K562 (cell line): ENCODE measurements around the gene TMED6. TPM values are rescaled to one million over a fixed set of nuclear protein-coding genes. Genes with fewer than 3 reads are reported as not detected.

Source experiments
- ARID1B ChIP-seq: fragments of 450-650 bp; IDR thresholded peaks from 2 replicates; pipeline ENCODE4 v1.6.1; 2016; ENCODE audit warnings: antibody characterized with exemption, mild to moderate bottlenecking, inconsistent platforms
- CBFA2T2 ChIP-seq: fragments of 450-650 bp; conservative IDR thresholded peaks from 2 replicates; pipeline ENCODE4 v1.6.1; 2017; ENCODE audit warnings: mild to moderate bottlenecking
- CBFA2T3 ChIP-seq: fragments of 450-650 bp; IDR thresholded peaks from 2 replicates; pipeline ENCODE4 v1.6.1; 2017
- CCNT2 ChIP-seq: IDR thresholded peaks from 2 replicates; pipeline ENCODE4 v1.6.1; 2011; ENCODE audit warnings: borderline replicate concordance, low read depth, mild to moderate bottlenecking, moderate library complexity, mixed read lengths, low read length; ENCODE audit not compliant: insufficient read length; ENCODE audit errors: extremely low read depth
- DPF2 ChIP-seq: fragments of 450-650 bp; IDR thresholded peaks from 2 replicates; pipeline ENCODE4 v1.6.1; 2016
- FOS ChIP-seq: IDR thresholded peaks from 3 replicates; pipeline ENCODE4 v1.6.1; 2011; ENCODE audit not compliant: insufficient read length; ENCODE audit errors: extremely low read depth
- GATA2 ChIP-seq: sonication (generic); formaldehyde crosslinking; IDR thresholded peaks from 2 replicates; pipeline ENCODE4 v1.4.0; 2020; ENCODE audit warnings: mild to moderate bottlenecking, missing genetic modification reagents
- GMEB1 ChIP-seq: fragments of 250-450 bp; sonication (Bioruptor Pico); IDR thresholded peaks from 2 replicates; pipeline ENCODE4 v1.4.0; 2020; ENCODE audit warnings: mild to moderate bottlenecking
- HNRNPUL1 ChIP-seq: fragments of 200-400 bp; formaldehyde crosslinking; IDR thresholded peaks from 2 replicates; pipeline ENCODE4 v1.6.1; 2017; ENCODE audit warnings: low read length
- KDM4B ChIP-seq, 2 experiments: fragments of 450-650 bp in 1 of 2; sonication (generic) in 1 of 2; IDR thresholded peaks; 2 replicates each; pipeline ENCODE4 v1.6.1; 2016 to 2017; ENCODE audit warnings: borderline replicate concordance in 2 of 2, antibody characterized with exemption in 1 of 2, low read depth in 1 of 2, mild to moderate bottlenecking in 1 of 2
- MEIS2 ChIP-seq: fragments of 450-650 bp; IDR thresholded peaks from 2 replicates; pipeline ENCODE4 v1.6.1; 2014; ENCODE audit warnings: mild to moderate bottlenecking; ENCODE audit not compliant: partially characterized antibody
- MNT ChIP-seq, 2 experiments: fragments of 450-650 bp; conservative IDR thresholded peaks; 2 replicates each; pipeline ENCODE4 v1.6.1; 2017; ENCODE audit warnings: mild to moderate bottlenecking in 2 of 2, moderate library complexity in 2 of 2
- NCOR1 ChIP-seq: fragments of 450-650 bp; IDR thresholded peaks from 2 replicates; pipeline ENCODE4 v1.6.1; 2016; ENCODE audit warnings: mild to moderate bottlenecking, moderate library complexity
- NFRKB ChIP-seq: fragments of 450-650 bp; IDR thresholded peaks from 2 replicates; pipeline ENCODE4 v1.6.1; 2016; ENCODE audit warnings: low read depth
- PBX2 ChIP-seq, 2 experiments: IDR thresholded peaks in 1 of 2; conservative IDR thresholded peaks in 1 of 2; 2 replicates each; pipeline ENCODE4 v1.6.1; 2016; ENCODE audit warnings: low read depth in 2 of 2, mild to moderate bottlenecking in 1 of 2, missing compliant biosample characterization in 1 of 2, missing genetic modification characterization in 1 of 2, moderate library complexity in 1 of 2
- SMAD4 ChIP-seq: fragments of 250-450 bp; sonication (Bioruptor Pico); conservative IDR thresholded peaks from 2 replicates; pipeline ENCODE4 v1.8.0; 2021; ENCODE audit warnings: inconsistent platforms, mild to moderate bottlenecking, moderate library complexity
- YY1 ChIP-seq, 3 experiments: IDR thresholded peaks; 2 replicates each; pipeline ENCODE4 v1.6.1; 2011; ENCODE audit warnings: low read length in 2 of 3, mild to moderate bottlenecking in 2 of 3, moderate library complexity in 2 of 3, borderline replicate concordance in 1 of 3, control low read depth in 1 of 3, low read depth in 1 of 3; ENCODE audit not compliant: insufficient read depth in 3 of 3, insufficient replicate concordance in 2 of 3, control insufficient read depth in 1 of 3, insufficient read length in 1 of 3; ENCODE audit errors: extremely low read depth in 1 of 3
- ZBTB49 ChIP-seq: sonication (generic); formaldehyde crosslinking; IDR thresholded peaks from 2 replicates; pipeline ENCODE4 v1.8.0; 2022; ENCODE audit warnings: missing genetic modification reagents, mild to moderate bottlenecking, borderline replicate concordance
- polyA plus RNA-seq, 8 experiments: library from polyadenylated mRNA; depleted of rRNA in 4 of 8; stranded (reverse) in 5 of 8; unstranded in 3 of 8; fragments of >200 nt; fragmentation: Nextera tagmentation in 2 of 8; fragmentation: Illumina TruSeq in 1 of 8; extraction: Ambion mirVana in 2 of 8; extraction: Trizol in 1 of 8; gene quantifications; 2 replicates each; pipeline versions ENCODE4 v1.2.1 to v1.2.3, GENCODE V29; 2011 to 2014; ENCODE audit warnings: inconsistent platforms in 1 of 8, missing spikeins in 1 of 8
- total RNA-seq, 7 experiments: library from RNA; depleted of rRNA in 6 of 7; stranded (reverse); fragments of >200 nt in 6 of 7; fragmentation: Illumina TruSeq in 2 of 7; extraction: Trizol in 2 of 7; gene quantifications; 2 replicates each; pipeline versions ENCODE4 v1.2.1 to v1.2.3, GENCODE V29; 2011 to 2021; ENCODE audit warnings: low replicate concordance in 1 of 7

TMED6 gene
- total and polyA plus RNA-seq, 9 of the 15 experiments (the other 6 are each of a cell fraction or from before 2014, with no cell fraction given): 0.14 to 0.45 (median 0.25) TPM; not detected in 2

- TF ChIP-seq MEIS2 (peak; percentile 25), GMEB1 (CRISPR knock-in tag) (no peak), CBFA2T2 (0 out of 2 replicates have a peak, but pooled peaks have one; percentile 23), CCNT2 (no peak), NCOR1 (peak; percentile 36), ZBTB49 (no peak), DPF2 (peak; percentile 47), CBFA2T3 (peak; percentile 59), NFRKB (no peak), ARID1B (peak; percentile 68), GATA2 (CRISPR knock-in tag) (peak; percentile 47; the same call in 1 of the 2 replicates), HNRNPUL1 (no peak), FOS (no peak), PBX2 (CRISPR knock-in tag; IDR thresholded peaks at IDR 0.05; ENCODE audit: low read depth) (no peak), PBX2 (tag; conservative IDR thresholded peaks at IDR 0.05; ENCODE audit: low read depth) (0 out of 2 replicates have a peak, but pooled peaks have one; percentile 12), YY1 (IDR thresholded peaks at IDR 0.05; ENCODE audit: borderline replicate concordance in 1 of 3, control insufficient read depth in 1 of 3, extremely low read depth in 1 of 3, insufficient read depth in 3 of 3, insufficient read length in 1 of 3, insufficient replicate concordance in 2 of 3, low read depth in 1 of 3, low read length in 2 of 3) (peak in 1 of 3 experiments; percentile 46), MNT (conservative IDR thresholded peaks at IDR 0.05) (peak in 1 of 2 experiments; percentile 43; a peak in 1 of 4 replicates), KDM4B (IDR thresholded peaks at IDR 0.05; ENCODE audit: borderline replicate concordance in 2 of 2, low read depth in 1 of 2) (no peak), SMAD4 (CRISPR knock-in tag) (0 out of 2 replicates have a peak, but pooled peaks have one; percentile 37)
Observed at GRCh38 chr16:69382421-69382820, 30.8 kb upstream of the TMED6 start (continued).
